HG02763 (cell line): Measurements from ENCODE around the gene ID3.

Source experiments
- ATAC-seq: cut with Tn5 transposase; IDR thresholded peaks from one replicate; pipeline ENCODE4 v1.9.1; 2021; ENCODE audit warnings: mild to moderate bottlenecking, moderate library complexity; ENCODE audit not compliant: unreplicated experiment

The ID3 gene

DNA sequence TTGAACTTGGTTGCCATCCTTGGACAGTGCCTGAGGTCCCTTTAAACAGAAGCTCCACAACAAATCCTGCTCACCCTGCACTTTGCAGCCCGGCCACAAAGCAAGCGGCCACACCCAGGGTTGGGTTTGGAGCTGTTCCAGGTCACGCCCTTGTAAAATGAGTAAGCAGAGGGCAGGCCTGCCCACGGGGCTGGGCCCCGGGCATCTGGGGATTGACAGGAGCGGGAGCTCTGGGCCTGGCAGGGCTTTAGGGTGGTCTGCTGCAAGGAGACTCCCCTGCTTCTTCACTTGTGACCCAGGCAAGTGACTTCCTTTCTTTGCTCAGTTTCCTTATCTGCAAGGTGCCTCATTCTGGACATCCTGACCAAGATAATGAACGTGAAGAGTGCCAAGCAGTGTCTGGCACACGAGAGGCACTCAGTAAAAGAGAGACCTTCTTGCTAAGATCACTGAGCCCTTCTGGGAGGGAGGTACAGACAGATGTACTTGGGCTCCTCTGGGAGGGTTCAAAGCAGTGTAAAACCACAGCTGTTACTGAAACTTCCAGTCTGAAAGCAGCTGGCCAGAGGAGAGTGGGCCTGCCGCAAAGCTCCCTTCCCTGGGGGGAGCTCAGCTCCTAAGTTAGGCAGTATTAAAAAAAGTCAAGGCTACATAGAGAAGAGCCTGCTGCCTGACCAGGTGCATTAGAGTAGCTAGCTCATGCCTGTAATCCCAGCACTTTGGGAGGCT is 30.9 kb downstream of the ID3 start:
- peak; percentile 30 for ATAC-seq

GRCh38 chr1:23527900-23528249 is 31.4 kb downstream of the ID3 start:
- no peak for ATAC-seq

GRCh38 chr1:23527366-23527765 is 31.9 kb downstream of the ID3 start:
- no peak for ATAC-seq

GRCh38 chr1:23526329-23527041 is 32.8 kb downstream of the ID3 start:
- ATAC-seq, result no peak

GRCh38 chr1:23525558-23526250 is 33.6 kb downstream of the ID3 start:
- ATAC-seq, result no peak

- no peak for ATAC-seq
Measured at GRCh38 chr1:23524716-23525401, 34.4 kb downstream of the ID3 start.

- no peak for ATAC-seq
Measured at GRCh38 chr1:23524163-23524562, 35.1 kb downstream of the ID3 start.

DNA sequence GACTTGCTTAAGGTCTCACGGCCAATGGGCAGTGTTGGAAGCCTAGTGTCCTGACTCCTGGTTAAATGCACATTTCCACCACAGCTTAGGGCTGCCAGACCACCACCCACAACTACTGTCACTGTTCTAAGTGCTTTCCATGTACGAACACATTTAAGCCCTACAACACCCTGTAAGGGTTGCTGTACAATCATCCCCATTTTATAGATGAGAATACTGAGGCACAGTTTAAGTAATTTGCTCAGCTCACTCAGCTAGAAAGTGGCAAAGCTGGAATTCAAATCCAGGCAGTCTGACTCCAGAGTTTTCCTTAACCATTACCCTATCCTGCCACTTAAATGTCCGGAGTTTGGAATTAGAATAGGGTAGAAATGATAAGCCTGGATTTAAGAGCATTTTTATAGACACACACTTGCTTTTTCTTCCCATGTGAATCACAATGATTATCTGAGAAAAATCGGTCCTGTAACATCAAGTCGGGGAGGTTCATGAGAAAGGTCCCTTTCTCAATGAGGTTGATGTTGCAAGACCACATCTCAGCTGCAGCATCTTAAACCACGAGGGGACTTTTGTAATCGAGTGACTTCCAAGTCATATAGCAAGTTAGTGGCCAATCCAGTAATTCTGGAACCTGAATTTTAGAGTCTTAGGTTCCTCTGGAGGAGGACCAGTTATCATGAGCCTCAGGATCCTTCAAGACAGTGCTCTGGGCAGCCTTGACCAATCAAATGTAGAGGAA is 36.9 kb downstream of the ID3 start:
- no peak for ATAC-seq

GRCh38 chr1:23521588-23521987 is 37.7 kb downstream of the ID3 start:
- no peak for ATAC-seq

- ATAC-seq, result no peak
Measured at GRCh38 chr1:23517581-23517980, 41.7 kb downstream of the ID3 start.

- no peak for ATAC-seq
Measured at GRCh38 chr1:23515905-23516304, 43.4 kb downstream of the ID3 start.

- ATAC-seq, result no peak
Measured at GRCh38 chr1:23514111-23514679, 45.1 kb downstream of the ID3 start.

- no peak for ATAC-seq
Measured at GRCh38 chr1:23509896-23510295, 49.4 kb downstream of the ID3 start.
